Esophagus (tissue), 2 donors: Measurements from ENCODE around the gene ZNF622. TPM values are rescaled to one million over a fixed set of nuclear protein-coding genes. Genes with fewer than 3 reads are reported as not detected.
"Not testable (repeated sequence)": the region's sequence is repeated elsewhere in the genome, so short reads cannot be mapped to it uniquely, and the experiment has no call there.

Source experiments
- H3K27ac ChIP-seq, 2 donors: one replicate each; pipeline ENCODE4 v1.5.1; 2013; ENCODE audit warnings: low read depth in 2 of 2, mild to moderate bottlenecking in 2 of 2, inconsistent platforms in 1 of 2, low read length in 1 of 2, moderate library complexity in 1 of 2
- H3K27me3 ChIP-seq, 2 donors: one replicate each; pipeline ENCODE4 v1.6.1; 2013; ENCODE audit warnings: low read length in 2 of 2, control low read depth in 1 of 2, mild to moderate bottlenecking in 1 of 2; ENCODE audit not compliant: insufficient read depth in 2 of 2, control insufficient read depth in 1 of 2
- H3K36me3 ChIP-seq, 2 donors: one replicate each; pipeline ENCODE4 v1.6.1; 2013; ENCODE audit warnings: low read length in 1 of 2; ENCODE audit not compliant: control insufficient read depth in 2 of 2, insufficient read depth in 2 of 2
- H3K4me1 ChIP-seq, 2 donors: one replicate each; pipeline ENCODE4 v1.6.1; 2013; ENCODE audit warnings: low read length in 1 of 2; ENCODE audit not compliant: control insufficient read depth in 2 of 2, insufficient read depth in 2 of 2
- H3K4me3 ChIP-seq, 2 donors: one replicate each; pipeline ENCODE4 v1.5.1; 2013; ENCODE audit warnings: low read length in 2 of 2, mild to moderate bottlenecking in 2 of 2, low read depth in 1 of 2, moderate library complexity in 1 of 2
- H3K9me3 ChIP-seq, 2 donors: one replicate each; pipeline ENCODE4 v1.6.1; 2013; ENCODE audit warnings: mild to moderate bottlenecking in 2 of 2, low read depth in 1 of 2, low read length in 1 of 2, moderate library complexity in 1 of 2; ENCODE audit not compliant: control insufficient read depth in 2 of 2, insufficient read depth in 1 of 2
- WGBS, 2 donors: extraction: QIAGEN DNeasy Blood & Tissue Kit; methylation state at CpG; one replicate each; pipeline ENCODE4 v1.1.7; 2013; 5-methylcytosine and 5-hydroxymethylcytosine counted together
- polyA plus RNA-seq, 2 donors: library from polyadenylated mRNA; stranded (reverse); fragments of 200-250 nt; gene quantifications; one replicate each; pipeline ENCODE4 v1.2.3, GENCODE V29; 2013
- donor health status: healthy with polysubstance abuse.
- donor health status: Bipolar disorder and iron deficiency.

The ZNF622 gene
- polyA plus RNA-seq, 2 donors: 7.7 to 16.6 TPM

DNA sequence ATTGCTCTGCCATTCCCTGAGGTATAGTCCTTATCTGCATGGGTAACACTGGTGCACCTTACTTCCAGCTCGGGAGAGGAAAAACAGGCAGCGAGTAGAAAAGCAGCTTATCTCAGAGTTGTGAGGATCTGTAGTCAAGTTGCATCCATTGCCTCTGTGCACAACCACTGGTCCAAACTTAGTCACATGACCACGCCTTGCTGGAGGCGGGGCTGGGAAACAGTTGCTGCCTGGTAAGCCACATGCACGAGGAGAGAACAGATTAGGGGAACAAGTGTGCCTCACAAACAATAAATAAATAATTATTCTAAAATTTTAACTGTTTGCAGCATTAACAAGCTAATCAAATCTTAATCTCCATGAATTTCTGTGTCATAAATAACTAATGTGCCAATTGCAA is 18.6 kb downstream of the ZNF622 start:
- H3K27me3 ChIP-seq: no peaks in the 10 kb centered on the region
- WGBS, 2 donors: 87 to 91% methylated on average over 5 of the region's 5 CpGs
- H3K9me3 ChIP-seq: no peaks in the 10 kb centered on the region
- H3K27ac ChIP-seq: no peak overlapping the region
- H3K4me3 ChIP-seq: no peak overlapping the region
- no peaks in the 10 kb centered on the region for H3K4me1 ChIP-seq
- peaks cover 6 to 10% of the 10 kb centered on the region in 2 donors for H3K36me3 ChIP-seq

DNA sequence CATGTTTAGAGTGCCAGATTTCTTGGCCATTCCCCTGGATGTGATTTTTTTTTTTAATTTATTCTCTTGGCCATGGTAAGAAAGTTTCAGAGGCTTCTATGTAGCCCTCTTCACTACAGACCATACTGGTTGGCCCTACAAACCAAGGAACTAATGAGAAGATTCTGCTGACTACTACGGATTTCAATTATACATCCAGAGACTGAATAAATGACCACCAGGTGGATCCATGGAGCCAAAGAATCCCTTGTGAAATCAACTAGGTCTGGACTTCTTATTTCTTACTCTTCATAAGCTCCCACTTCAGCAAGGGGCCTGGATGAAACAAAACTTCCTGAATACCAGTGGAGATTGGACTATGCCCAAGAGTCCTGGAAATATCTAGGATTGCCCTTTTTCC is 27.6 kb downstream of the ZNF622 start:
- H3K27ac ChIP-seq: no peak overlapping the region
- H3K9me3 ChIP-seq: no peaks in the 10 kb centered on the region
- no peaks in the 10 kb centered on the region for H3K27me3 ChIP-seq
- no peaks in the 10 kb centered on the region for H3K36me3 ChIP-seq
- H3K4me1 ChIP-seq: no peaks in the 10 kb centered on the region
- WGBS, 2 donors: 74 to 85% methylated on average over 1 of the region's 1 CpG
- H3K4me3 ChIP-seq: no peak overlapping the region

DNA sequence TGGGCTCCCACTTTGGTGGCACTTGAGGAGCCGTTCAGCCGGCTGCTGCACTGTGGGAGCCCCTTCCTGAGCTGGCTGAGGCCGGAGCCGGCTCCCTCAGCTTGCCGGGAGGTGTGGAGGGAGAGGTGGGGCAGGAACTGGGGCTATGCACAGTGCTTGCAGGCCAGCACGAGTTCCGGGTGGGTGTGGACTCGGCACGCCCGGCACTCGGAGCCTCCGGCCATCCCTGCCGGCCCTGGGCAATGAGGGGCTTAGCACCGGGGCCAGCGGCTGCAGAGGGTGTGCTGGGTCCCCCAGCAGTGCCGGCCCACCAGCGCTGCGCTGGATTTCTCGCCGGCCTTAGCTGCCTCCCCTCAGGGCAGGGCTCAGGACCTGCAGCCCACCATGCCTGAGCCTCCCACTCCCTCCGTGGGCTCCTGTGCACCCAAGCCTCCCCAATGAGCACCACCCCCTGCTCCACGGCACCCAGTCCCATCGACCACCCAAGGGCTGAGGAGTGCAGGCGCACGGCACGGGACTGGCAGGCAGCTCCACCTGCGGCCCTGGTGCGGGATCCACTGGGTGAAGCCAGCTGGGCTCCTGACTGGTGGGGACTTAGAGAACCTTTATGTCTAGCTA is 29.4 kb downstream of the ZNF622 start:
- not testable (repeated sequence) for H3K4me1 ChIP-seq, H3K27ac ChIP-seq, H3K27me3 ChIP-seq, H3K36me3 ChIP-seq, H3K4me3 ChIP-seq, H3K9me3 ChIP-seq
- WGBS, 2 donors: 88 to 93% methylated on average over 19 to 28 of the region's 28 CpGs

DNA sequence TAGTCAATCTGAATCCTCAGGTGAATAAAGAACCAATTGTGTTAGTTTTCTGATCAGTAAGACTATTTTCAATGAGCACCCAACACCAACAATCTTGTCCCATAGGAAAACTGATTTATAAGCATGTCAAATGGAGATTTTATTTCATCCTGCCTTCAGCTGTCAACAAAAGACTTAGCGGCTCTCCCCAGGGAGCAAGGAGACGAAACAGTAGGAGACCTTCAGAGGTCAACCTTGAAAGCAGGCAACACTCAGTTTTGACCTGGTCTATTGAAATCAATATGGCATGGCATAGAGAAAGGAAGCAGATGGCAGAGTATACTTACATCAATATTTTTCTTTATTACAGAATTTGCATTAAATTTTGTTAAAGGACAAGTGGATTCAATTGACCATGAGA is 34.1 kb downstream of the ZNF622 start:
- Histone ChIP-seq H3K27me3 (peaks cover 0 to 3% of the 10 kb centered on the region in 2 donors), H3K9me3 (no peaks in the 10 kb centered on the region), H3K36me3 (no peaks in the 10 kb centered on the region), H3K4me3 (no peak overlapping the region), H3K4me1 (no peaks in the 10 kb centered on the region), H3K27ac (no peak overlapping the region)
- WGBS, 2 donors: 55 to 62% methylated on average over 2 of the region's 2 CpGs

DNA sequence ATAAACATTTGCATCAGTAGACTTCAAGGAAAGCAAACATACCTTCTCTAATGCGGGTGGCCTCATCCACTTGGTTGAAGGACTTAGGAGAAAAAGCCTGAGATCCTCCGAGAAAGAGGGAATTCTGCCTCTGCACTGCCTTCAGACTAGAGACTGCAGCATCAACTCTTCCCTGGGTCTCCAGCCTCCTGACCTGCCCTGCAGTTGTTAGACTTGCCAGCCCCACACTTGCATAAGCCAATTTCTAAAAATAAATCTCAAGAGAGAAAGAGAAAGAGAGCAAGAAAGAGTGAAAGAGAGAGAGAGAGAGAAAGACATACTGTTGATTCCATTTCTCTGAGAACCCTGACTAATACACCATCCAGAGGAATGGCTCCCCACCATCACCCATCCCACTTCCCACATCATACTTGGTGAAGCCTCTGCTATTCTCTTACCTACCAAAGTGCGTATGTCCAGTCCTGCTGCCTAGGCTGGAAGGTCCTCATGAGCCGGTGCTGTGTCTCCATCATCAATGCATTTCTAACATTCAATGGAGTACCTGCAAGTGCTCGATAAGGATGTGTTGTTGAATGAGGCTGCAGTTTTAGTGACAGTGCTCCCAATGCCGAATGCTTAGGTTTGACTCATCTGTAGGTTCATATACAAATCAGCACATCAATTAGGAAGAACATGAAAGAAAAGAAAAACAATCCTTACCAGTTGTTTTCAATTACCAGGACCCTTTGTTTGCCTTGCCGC is 35.1 kb downstream of the ZNF622 start:
- Histone ChIP-seq H3K27me3 (peaks cover 0 to 3% of the 10 kb centered on the region in 2 donors), H3K9me3 (no peaks in the 10 kb centered on the region), H3K36me3 (no peaks in the 10 kb centered on the region), H3K4me1 (no peaks in the 10 kb centered on the region), H3K27ac (no peak overlapping the region), H3K4me3 (no peak overlapping the region)
- WGBS, 2 donors: 86 to 90% methylated on average over 7 of the region's 7 CpGs

DNA sequence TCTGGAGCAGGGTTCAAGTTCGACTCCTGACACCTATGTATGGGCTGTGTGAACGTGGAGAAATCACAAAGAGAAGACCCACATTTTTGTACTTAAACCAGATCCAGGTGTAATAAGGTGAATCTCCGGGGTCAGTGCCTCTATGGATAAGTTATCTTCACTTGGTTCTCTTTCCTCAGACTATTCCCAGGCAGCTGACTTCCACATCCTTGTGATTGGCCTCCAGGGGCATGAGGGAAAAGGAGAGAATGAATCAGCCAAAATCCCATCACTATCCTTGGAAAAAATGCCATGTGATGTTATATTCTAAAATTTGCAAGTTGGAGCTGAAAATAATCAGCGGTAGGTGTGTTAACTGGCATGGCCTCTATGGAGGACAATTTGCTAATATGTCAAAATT is 37.2 kb downstream of the ZNF622 start:
- WGBS, 2 donors: 79 to 82% methylated on average over 4 of the region's 4 CpGs
- Histone ChIP-seq H3K4me1 (no peaks in the 10 kb centered on the region), H3K27me3 (peaks cover 0 to 3% of the 10 kb centered on the region in 2 donors), H3K27ac (no peak overlapping the region), H3K9me3 (no peaks in the 10 kb centered on the region), H3K36me3 (no peaks in the 10 kb centered on the region), H3K4me3 (no peak overlapping the region)

DNA sequence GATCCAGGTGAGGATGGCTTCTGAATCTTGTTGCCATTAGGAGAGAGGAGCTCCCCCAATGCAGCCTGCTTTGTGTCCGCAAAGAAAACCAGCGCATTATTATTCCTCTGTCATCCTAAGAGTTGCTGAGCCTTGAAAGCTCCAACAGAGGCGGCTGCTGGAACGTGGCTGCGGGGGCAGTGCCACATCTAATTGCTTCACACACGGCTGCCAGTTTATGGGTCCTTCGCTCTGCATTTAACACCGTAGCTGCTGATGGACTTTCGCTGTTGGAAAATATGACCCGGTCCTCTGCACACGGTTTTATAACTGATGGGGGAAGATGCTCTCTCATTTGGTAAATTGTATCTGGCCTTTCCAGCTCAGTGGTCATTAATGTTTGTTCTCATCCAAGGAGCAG is 38.0 kb downstream of the ZNF622 start:
- Histone ChIP-seq H3K36me3 (no peaks in the 10 kb centered on the region), H3K4me3 (no peak overlapping the region), H3K27me3 (peaks cover 0 to 3% of the 10 kb centered on the region in 2 donors), H3K4me1 (no peaks in the 10 kb centered on the region), H3K9me3 (no peaks in the 10 kb centered on the region), H3K27ac (no peak overlapping the region)
- 50 to 59% methylated on average over 11 of the region's 11 CpGs for whole genome bisulfite sequencing, 2 donors

DNA sequence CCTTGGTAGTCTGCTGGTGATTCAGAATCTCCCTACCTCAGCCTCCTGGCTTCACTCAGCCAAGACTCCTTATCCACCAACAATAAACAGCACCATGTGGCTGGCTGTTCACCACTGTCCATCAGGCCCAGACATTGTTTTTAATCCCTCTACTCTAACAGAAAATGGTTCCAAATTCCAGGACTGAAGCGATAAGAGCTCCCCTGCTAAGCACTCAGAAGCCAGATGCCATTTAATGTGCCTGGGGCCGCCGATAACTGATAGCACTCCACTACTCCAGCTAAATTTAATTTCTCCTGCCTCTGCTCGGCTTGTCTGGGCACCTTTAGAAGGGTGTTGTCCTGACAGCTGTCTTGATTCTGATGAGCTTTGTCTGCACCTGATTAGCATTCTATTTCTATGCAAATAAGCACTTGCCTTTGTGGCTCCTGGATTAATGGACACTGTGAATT is 47.1 kb downstream of the ZNF622 start:
- Histone ChIP-seq H3K27ac (no peak overlapping the region), H3K9me3 (no peaks in the 10 kb centered on the region)
- WGBS, 2 donors: 49 to 55% methylated on average over 4 of the region's 4 CpGs

DNA sequence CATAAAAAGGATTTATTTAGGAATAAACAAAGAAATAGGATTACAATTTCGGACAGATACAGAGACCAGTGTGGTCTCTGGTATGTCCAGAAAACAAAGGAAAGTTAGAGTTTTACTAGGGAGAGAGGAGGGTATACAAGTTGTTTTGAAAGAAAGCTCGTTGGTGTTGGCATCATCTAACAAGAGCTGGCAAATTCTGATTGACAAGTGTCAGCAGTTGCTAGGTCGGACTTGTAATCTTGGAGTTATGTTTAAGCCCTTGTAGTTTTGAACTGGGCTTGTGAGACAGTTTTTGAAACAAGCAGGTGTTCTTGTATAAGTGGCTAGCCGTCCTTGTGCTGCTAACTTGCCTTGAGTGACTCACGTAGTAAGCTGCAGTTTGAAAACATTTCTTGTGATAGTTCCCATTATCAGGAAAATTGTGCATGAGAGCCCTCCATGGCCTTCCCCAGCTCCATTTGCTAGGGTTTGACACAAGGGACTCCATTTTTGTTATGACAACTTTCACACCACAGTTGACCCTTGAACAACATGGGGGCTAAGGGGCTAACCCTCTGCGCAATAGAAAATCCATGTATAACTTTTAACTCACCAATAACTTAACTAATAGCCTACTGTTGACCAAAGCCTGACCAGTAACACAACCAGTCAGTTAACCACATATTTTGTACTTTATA is 48.1 kb downstream of the ZNF622 start:
- Histone ChIP-seq H3K9me3 (no peaks in the 10 kb centered on the region), H3K4me1 (no peaks in the 10 kb centered on the region), H3K27me3 (no peaks in the 10 kb centered on the region), H3K36me3 (no peaks in the 10 kb centered on the region), H3K27ac (no peak overlapping the region), H3K4me3 (no peak overlapping the region)
- 70 to 80% methylated on average over 6 of the region's 6 CpGs for WGBS, 2 donors

More for the DNA sequence above, 47.1 kb downstream of the ZNF622 start:
- no peaks in the 10 kb centered on the region for H3K27me3 ChIP-seq
- H3K4me1 ChIP-seq: no peaks in the 10 kb centered on the region
- H3K4me3 ChIP-seq: no peak overlapping the region
- no peaks in the 10 kb centered on the region for H3K36me3 ChIP-seq
